ENCODE measurements around the gene CEP112. TPM values are rescaled to one million over a fixed set of nuclear protein-coding genes. Genes with fewer than 3 reads are reported as not detected.

CEP112 gene
- total RNA-seq, 6 donors from 2014 or later, result 14.3 to 70.2 (median 31.0) TPM

DNA sequence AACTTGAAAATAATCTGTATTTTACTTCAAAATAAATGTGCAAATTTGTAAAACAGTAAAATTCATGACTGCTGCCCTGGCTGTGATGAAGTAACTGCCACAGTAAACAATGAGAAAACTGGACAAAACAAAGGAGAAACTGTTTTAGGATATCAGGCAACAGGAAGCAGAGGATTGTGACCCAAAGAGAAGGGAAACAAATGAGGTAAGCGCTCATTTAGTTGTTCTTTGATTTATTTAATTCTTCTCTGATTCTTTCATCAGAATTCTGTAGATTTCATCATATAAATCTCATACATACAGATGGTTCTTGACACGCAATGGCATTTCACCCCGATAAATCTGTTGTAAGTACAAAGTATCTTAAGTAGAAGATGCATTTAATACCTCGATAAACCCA is 432.4 kb downstream of the CEP112 start:
- Histone ChIP-seq H3K36me3 (no peaks in the 10 kb centered on the region), H3K4me1 (no peaks in the 10 kb centered on the region), H3K27me3 (no peaks in the 10 kb centered on the region), H3K4me3 (no peak overlapping the region), H3K9me3 (no peaks in the 10 kb centered on the region), H3K27ac (no peak overlapping the region)
- TF ChIP-seq, protein P1, sequence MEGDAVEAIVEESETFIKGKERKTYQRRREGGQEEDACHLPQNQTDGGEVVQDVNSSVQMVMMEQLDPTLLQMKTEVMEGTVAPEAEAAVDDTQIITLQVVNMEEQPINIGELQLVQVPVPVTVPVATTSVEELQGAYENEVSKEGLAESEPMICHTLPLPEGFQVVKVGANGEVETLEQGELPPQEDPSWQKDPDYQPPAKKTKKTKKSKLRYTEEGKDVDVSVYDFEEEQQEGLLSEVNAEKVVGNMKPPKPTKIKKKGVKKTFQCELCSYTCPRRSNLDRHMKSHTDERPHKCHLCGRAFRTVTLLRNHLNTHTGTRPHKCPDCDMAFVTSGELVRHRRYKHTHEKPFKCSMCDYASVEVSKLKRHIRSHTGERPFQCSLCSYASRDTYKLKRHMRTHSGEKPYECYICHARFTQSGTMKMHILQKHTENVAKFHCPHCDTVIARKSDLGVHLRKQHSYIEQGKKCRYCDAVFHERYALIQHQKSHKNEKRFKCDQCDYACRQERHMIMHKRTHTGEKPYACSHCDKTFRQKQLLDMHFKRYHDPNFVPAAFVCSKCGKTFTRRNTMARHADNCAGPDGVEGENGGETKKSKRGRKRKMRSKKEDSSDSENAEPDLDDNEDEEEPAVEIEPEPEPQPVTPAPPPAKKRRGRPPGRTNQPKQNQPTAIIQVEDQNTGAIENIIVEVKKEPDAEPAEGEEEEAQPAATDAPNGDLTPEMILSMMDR (IDR thresholded peaks at IDR 0.05), result no peak
- TF ChIP-seq POLR2AphosphoS5 (IDR thresholded peaks at IDR 0.05) (no peak), EP300 (IDR thresholded peaks at IDR 0.05) (no peak)
- 84 to 88% methylated on average over 4 of the region's 4 CpGs for WGBS, 2 donors
- ATAC-seq (ENCODE audit: low FRiP score in 2 of 2) (no peak), DNase-seq (no peak)

DNA sequence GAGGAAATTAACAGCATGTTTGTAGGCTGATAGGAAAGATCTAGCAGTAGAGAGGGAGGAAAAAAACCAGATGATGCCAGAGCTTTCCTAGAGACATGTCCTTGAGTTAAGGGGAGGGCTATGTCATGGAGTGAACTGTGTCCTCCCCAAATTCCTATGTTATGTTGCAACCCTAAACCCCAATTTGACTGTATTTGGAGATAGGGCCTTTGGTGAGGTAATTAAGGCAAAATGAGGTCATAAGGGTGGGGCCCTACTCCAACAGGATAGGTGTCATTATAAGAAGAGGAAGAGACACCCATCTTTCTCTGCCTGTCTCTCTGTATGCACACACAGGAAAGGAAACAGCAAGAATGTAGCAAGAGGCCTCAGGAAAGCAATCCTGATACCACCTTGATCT is 435.2 kb downstream of the CEP112 start:
- Histone ChIP-seq H3K4me3 (no peak overlapping the region), H3K27me3 (no peaks in the 10 kb centered on the region), H3K27ac (no peak overlapping the region), H3K36me3 (no peaks in the 10 kb centered on the region), H3K4me1 (peaks cover 0 to 5% (median 2%) of the 10 kb centered on the region in 4 donors), H3K9me3 (no peaks in the 10 kb centered on the region)
- TF ChIP-seq POLR2A (IDR thresholded peaks at IDR 0.05) (no peak), EP300 (IDR thresholded peaks at IDR 0.05) (no peak)
- DNase-seq (no peak), ATAC-seq (ENCODE audit: low FRiP score in 2 of 2) (no peak)

DNA sequence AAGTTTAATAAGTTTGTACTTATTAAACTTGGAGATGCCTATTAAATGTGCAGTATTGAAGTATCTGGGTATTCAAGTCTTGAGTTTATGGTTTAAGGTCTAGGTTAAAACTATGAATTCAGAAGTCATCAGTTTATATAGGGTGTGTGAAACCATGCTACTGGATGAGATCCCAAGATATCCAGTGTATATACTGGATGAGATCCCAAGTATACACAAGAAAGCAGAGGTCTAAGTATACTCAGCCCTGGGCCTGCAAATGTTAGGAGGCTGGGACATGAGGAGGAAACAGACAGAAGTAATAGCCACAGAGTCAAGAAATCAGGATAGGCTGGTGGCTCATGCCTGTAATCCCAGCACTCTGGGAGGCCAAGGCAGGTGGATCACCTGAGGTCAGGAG is 436.1 kb downstream of the CEP112 start:
- H3K9me3 ChIP-seq, result no peaks in the 10 kb centered on the region
- peaks cover 3 to 11% (median 9%) of the 10 kb centered on the region in 4 donors for H3K4me1 ChIP-seq
- DNase-seq (no peak), ATAC-seq (ENCODE audit: low FRiP score in 2 of 2) (no peak)
- no peak for TF ChIP-seq EP300 (IDR thresholded peaks at IDR 0.05)
- TF ChIP-seq, protein P1 (IDR thresholded peaks at IDR 0.05), result no peak
- no peak for TF ChIP-seq POLR2AphosphoS5 (IDR thresholded peaks at IDR 0.05)
- no peak for TF ChIP-seq POLR2A (IDR thresholded peaks at IDR 0.05)
- no peaks in the 10 kb centered on the region for H3K36me3 ChIP-seq
- no peaks in the 10 kb centered on the region for H3K27me3 ChIP-seq
- H3K27ac ChIP-seq, result no peak overlapping the region
- no peak overlapping the region for H3K4me3 ChIP-seq

DNA sequence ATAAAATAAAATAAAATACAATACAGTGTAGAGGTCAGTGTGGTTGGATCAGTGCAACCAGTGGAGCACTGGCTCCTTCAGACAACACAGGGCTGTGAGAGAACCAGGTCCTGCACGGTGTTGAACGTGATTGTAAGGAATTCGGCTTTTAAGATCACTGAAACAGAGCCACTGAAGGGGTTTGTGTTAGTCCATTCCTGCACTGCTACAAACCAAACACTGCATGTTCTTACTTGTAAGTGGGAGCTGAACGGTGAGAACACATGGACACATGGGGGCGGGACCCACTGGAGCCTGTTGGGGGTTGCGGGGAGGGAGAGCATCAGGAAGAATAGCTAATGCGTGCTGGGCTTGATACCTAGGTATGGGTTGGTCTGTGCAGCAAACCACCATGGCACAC is 437.3 kb downstream of the CEP112 start:
- Histone ChIP-seq H3K4me3 (no peak overlapping the region), H3K27me3 (no peaks in the 10 kb centered on the region), H3K4me1 (peaks cover 8 to 23% (median 16%) of the 10 kb centered on the region in 4 donors), H3K27ac (no peak overlapping the region), H3K36me3 (no peaks in the 10 kb centered on the region), H3K9me3 (no peaks in the 10 kb centered on the region)
- no peak for TF ChIP-seq EP300 (IDR thresholded peaks at IDR 0.05)
- no peak for TF ChIP-seq POLR2A (IDR thresholded peaks at IDR 0.05)
- TF ChIP-seq, protein P1 (IDR thresholded peaks at IDR 0.05), result no peak
- TF ChIP-seq POLR2AphosphoS5 (IDR thresholded peaks at IDR 0.05), result no peak
- 73 to 76% methylated on average over 7 of the region's 7 CpGs for WGBS, 2 donors
- ATAC-seq (ENCODE audit: low FRiP score in 2 of 2), result no peak
- DNase-seq, result no peak

DNA sequence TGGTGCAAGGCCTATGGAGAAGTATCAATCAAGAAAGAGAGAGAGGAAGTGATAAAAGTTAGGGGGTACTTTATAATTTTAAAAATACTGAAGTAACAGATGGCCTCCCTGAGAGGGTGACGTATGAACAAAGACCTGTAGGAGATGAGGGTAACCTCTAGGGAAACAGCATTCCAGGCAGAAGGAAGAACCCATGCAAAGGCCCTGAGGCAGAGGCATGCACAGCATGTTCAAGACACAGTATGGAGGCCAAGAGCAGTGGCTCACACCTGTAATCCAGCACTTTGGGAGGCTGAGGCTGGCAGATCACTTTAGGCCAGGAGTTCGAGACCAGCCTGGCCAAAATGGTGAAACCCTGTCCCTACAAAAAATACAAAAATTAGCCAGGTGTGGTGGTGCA is 437.9 kb downstream of the CEP112 start:
- no peaks in the 10 kb centered on the region for H3K27me3 ChIP-seq
- no peaks in the 10 kb centered on the region for H3K9me3 ChIP-seq
- H3K27ac ChIP-seq, result no peak overlapping the region
- no peak overlapping the region for H3K4me3 ChIP-seq
- no peaks in the 10 kb centered on the region for H3K36me3 ChIP-seq
- ATAC-seq (ENCODE audit: low FRiP score in 2 of 2), result no peak
- DNase-seq, result no peak
- peaks cover 8 to 25% (median 16%) of the 10 kb centered on the region in 4 donors for H3K4me1 ChIP-seq
- no peak for TF ChIP-seq POLR2A (IDR thresholded peaks at IDR 0.05)
- TF ChIP-seq EP300 (IDR thresholded peaks at IDR 0.05), result no peak
- TF ChIP-seq, protein P1 (IDR thresholded peaks at IDR 0.05), result no peak
- TF ChIP-seq POLR2AphosphoS5 (IDR thresholded peaks at IDR 0.05), result no peak
- 94 to 95% methylated on average over 2 of the region's 2 CpGs for WGBS, 2 donors
